ENCODE measurements around the gene CEP250. TPM values are rescaled to one million over a fixed set of nuclear protein-coding genes. Genes with fewer than 3 reads are reported as not detected.

Gene CEP250
- total and polyA plus RNA-seq, 9 donors: 15.0 to 34.8 (median 25.0) TPM

GRCh38 chr20:35568645-35569044 is 113.2 kb downstream of the CEP250 start:
- Histone ChIP-seq H3K4me1 (ENCODE audit: control insufficient read depth, insufficient read depth, low read length) (no peaks in the 10 kb centered on the region), H3K27ac (ENCODE audit: low read length) (no peak overlapping the region), H3K9me3 (replicated peaks; ENCODE audit: control insufficient read depth, low read depth, low read length) (peaks cover 6% of the 10 kb centered on the region), H3K27me3 (ENCODE audit: control insufficient read depth, insufficient read depth, low read length) (no peaks in the 10 kb centered on the region), H3K36me3 (ENCODE audit: control insufficient read depth, insufficient read depth, low read length) (no peaks in the 10 kb centered on the region), H3K4me3 (ENCODE audit: low read length) (no peak overlapping the region)
- DNase-seq: no peak
- 0% methylated on average over 2 of the region's 2 CpGs for WGBS (ENCODE audit: insufficient coverage)

Other genes starting within 250 kb of the CEP250 start
- gene MMP24, start 228.9 kb upstream of the CEP250 start, total RNA-seq: 0.27 TPM
- under 1 TPM; 0.28 to 0.61 (median 0.36) TPM for gene MMP24, start 228.9 kb upstream of the CEP250 start, polyA plus RNA-seq (ENCODE audit: insufficient read depth in 1 of 8, insufficient read length in 8 of 8, low replicate concordance in 1 of 8)
- gene MMP24OS, start 177.5 kb upstream of the CEP250 start, total RNA-seq: 8.8 TPM
- gene MMP24OS, start 177.5 kb upstream of the CEP250 start, polyA plus RNA-seq (ENCODE audit: insufficient read depth in 1 of 8, insufficient read length in 8 of 8, low replicate concordance in 1 of 8): 10 to 100 TPM; 19.6 to 33.9 (median 23.4) TPM
- 73.9 TPM for gene EIF6, start 170.8 kb upstream of the CEP250 start, total RNA-seq
- gene EIF6, start 170.8 kb upstream of the CEP250 start, polyA plus RNA-seq (ENCODE audit: insufficient read depth in 1 of 8, insufficient read length in 8 of 8, low replicate concordance in 1 of 8): 100 to 1,000 TPM in 1 of 8 donors, 10 to 100 TPM in 7; 70.4 to 105 (median 85.2) TPM
- gene FAM83C, start 163.2 kb upstream of the CEP250 start, total RNA-seq: not detected
- gene FAM83C, start 163.2 kb upstream of the CEP250 start, polyA plus RNA-seq (ENCODE audit: insufficient read depth in 1 of 8, insufficient read length in 8 of 8, low replicate concordance in 1 of 8): 1 to 10 TPM in 1 of 8 donors, under 1 TPM in 1, not detected in 6; 0.11 to 2.1 TPM
- 33.5 TPM for gene UQCC1, start 43.6 kb upstream of the CEP250 start, total RNA-seq
- 10 to 100 TPM; 33.2 to 43.8 (median 37.7) TPM for gene UQCC1, start 43.6 kb upstream of the CEP250 start, polyA plus RNA-seq (ENCODE audit: insufficient read depth in 1 of 8, insufficient read length in 8 of 8, low replicate concordance in 1 of 8)
- gene GDF5, start 17.4 kb upstream of the CEP250 start, total RNA-seq: 1.2 TPM
- under 1 TPM; 0.14 to 0.77 (median 0.25) TPM for gene GDF5, start 17.4 kb upstream of the CEP250 start, polyA plus RNA-seq (ENCODE audit: insufficient read depth in 1 of 8, insufficient read length in 8 of 8, low replicate concordance in 1 of 8)
- not detected for gene C20orf173, start 74.1 kb downstream of the CEP250 start, total RNA-seq
- gene C20orf173, start 74.1 kb downstream of the CEP250 start, polyA plus RNA-seq (ENCODE audit: insufficient read depth in 1 of 8, insufficient read length in 8 of 8, low replicate concordance in 1 of 8): not detected
- gene ERGIC3, start 86.5 kb downstream of the CEP250 start, total RNA-seq: 236 TPM
- 100 to 1,000 TPM; 198 to 249 (median 224) TPM for gene ERGIC3, start 86.5 kb downstream of the CEP250 start, polyA plus RNA-seq (ENCODE audit: insufficient read depth in 1 of 8, insufficient read length in 8 of 8, low replicate concordance in 1 of 8)
- gene SPAG4, start 160.2 kb downstream of the CEP250 start, total RNA-seq: 1.2 TPM
- 1 to 10 TPM; 1.7 to 4.1 (median 3.2) TPM for gene SPAG4, start 160.2 kb downstream of the CEP250 start, polyA plus RNA-seq (ENCODE audit: insufficient read depth in 1 of 8, insufficient read length in 8 of 8, low replicate concordance in 1 of 8)
- 45.6 TPM for gene CPNE1, start 209.3 kb downstream of the CEP250 start, total RNA-seq
- 100 to 1,000 TPM in 7 of 8 donors, 10 to 100 TPM in 1; 81.5 to 176 (median 147) TPM for gene CPNE1, start 209.3 kb downstream of the CEP250 start, polyA plus RNA-seq (ENCODE audit: insufficient read depth in 1 of 8, insufficient read length in 8 of 8, low replicate concordance in 1 of 8)
- gene RBM12, start 209.3 kb downstream of the CEP250 start, total RNA-seq: 44.1 TPM
- gene RBM12, start 209.3 kb downstream of the CEP250 start, polyA plus RNA-seq (ENCODE audit: insufficient read depth in 1 of 8, insufficient read length in 8 of 8, low replicate concordance in 1 of 8): 10 to 100 TPM; 32.0 to 59.6 (median 51.3) TPM
- gene NFS1, start 243.8 kb downstream of the CEP250 start, total RNA-seq: 14.1 TPM
- gene NFS1, start 243.8 kb downstream of the CEP250 start, polyA plus RNA-seq (ENCODE audit: insufficient read depth in 1 of 8, insufficient read length in 8 of 8, low replicate concordance in 1 of 8): 10 to 100 TPM; 12.8 to 18.3 (median 14.2) TPM
- gene ROMO1, start 243.8 kb downstream of the CEP250 start, total RNA-seq: 186 TPM
- 100 to 1,000 TPM in 1 of 8 donors, 10 to 100 TPM in 7; 70.9 to 104 (median 84.6) TPM for gene ROMO1, start 243.8 kb downstream of the CEP250 start, polyA plus RNA-seq (ENCODE audit: insufficient read depth in 1 of 8, insufficient read length in 8 of 8, low replicate concordance in 1 of 8)